Stimulated activated CD4-positive, alpha-beta T cell treated with anti-CD3 and anti-CD28 coated beads, Interleukin-12 subunit alpha, Interleukin-12 subunit beta, amount 100 ng/mL, for 24 hours (primary cell): ENCODE measurements around the gene RSPH6A.
"Not testable (repeated sequence)": the region's sequence is repeated elsewhere in the genome, so short reads cannot be mapped to it uniquely, and the experiment has no call there.

Source experiments
- DNase-seq, 2 experiments: peaks; one replicate each; pipeline ENCODE4 v3.0.0-alpha.2; 2020; ENCODE audit warnings: low read depth in 2 of 2

Gene RSPH6A

GRCh38 chr19:45804140-45804958, 10.8 kb downstream of the RSPH6A start:
- no peak for DNase-seq

DNA sequence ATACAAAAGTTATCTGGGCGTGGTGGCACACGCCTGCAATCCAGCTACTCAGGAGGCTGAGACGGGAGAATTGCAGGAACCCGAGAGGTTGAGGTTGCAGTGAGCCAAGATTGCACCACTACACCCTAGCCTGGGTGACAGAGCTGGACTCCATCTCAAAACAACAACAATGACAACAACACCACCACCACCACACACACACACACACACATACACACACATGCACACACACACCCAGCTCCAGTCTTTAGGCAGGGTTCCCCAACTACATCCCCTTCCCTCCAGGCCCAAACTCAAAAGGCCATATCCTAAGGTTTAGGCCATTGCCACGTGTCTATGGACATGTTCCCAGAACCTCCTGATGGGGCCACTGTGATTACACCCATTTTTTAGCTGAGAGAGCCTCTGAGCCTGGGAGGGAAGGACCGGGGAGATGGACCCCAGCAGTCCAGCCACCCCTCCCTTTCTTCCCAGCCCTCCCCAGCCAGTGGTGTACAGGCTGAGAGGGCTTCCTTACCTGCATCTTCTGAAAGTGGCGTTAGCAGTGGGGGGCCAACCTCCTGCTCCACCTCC, 13.4 kb downstream of the RSPH6A start:
- no peak for DNase-seq

GRCh38 chr19:45800070-45800553, 15.0 kb downstream of the RSPH6A start:
- no peak for DNase-seq

- not testable (repeated sequence) for DNase-seq
These were observed 15.6 kb downstream of the RSPH6A start for GRCh38 chr19:45799541-45799940.

DNA sequence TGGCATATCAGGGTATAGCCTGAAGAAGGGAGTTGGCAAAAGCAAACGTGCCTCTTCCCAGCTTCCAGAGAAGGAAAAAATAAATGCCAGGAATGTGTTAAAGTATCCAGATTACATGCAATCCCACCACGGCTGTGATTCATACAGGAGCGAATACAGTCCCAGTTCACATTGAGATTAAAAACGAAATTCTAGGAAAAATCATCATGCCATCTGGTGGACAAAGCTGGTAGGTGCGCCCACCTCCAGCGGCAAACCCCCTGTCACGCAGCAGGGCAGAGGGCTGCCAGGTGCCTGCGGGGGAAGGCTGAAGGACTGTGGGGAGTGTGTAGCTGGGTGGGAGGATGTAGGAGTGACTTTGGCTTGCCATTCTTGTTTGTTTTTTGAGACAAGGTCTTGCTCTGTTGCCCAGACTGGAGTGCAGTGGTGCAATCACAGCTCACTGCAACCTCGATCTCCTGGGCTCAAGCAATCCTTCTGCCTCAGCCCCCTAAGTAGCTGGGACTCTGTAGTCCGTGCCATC, 16.1 kb downstream of the RSPH6A start:
- DNase-seq, result peak; percentile 33 to 55

DNA sequence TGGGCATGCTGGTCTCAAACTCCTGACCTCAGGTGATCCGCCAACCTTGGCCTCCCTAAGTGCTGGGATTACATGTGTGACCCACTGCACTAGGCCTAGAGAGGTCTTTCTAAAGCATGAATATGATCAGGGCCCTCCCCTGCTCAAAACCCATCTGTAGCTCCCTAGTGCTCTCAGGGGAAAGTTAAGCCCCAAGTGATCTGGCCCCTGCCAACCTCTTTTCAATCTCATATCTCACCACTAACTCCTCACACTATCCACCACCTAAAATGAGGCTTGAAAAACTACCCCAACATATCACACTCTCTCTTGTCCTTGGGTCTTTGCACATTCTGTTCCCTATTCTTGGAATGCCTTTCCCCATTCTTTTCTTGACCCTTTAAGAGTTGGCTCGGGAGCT, 20.5 kb downstream of the RSPH6A start:
- no peak for DNase-seq

DNA sequence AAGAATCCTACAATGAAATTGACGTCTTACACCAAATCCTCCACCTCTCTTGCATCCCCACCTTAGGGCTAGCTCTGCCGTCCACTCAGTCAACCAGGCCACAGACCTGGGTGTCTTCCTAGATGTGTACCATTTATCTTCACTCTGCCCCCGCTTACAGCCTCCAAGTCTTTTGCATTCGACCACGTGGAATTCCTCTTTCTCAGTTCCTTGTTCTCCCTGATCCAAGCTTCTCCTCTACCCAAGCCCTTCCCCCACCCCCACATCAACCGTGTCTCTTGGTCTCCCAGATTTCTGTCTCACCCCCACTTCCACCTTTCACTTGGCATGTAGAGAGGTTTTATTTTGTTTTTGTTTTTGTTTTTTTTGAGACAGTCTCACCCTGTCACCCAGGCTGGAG, 21.2 kb downstream of the RSPH6A start:
- no peak for DNase-seq

DNA sequence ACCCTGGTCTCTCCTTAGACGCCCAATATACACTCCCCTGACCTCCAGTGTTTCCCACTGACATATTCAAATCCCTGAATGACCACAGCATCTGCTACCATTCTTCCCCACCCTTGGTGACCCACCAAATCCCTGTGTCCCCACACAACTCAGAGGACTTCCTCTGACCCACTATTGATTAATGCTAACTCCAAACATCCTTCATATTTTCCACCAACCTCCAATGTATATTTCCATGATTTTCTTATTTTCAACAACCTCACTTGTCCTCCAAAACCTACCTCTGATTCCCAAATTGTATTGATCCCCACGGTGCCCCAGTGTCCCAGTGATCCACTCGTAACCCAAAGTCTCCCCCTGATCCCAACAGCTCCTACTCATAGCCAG, 21.9 kb downstream of the RSPH6A start:
- DNase-seq, result no peak

DNA sequence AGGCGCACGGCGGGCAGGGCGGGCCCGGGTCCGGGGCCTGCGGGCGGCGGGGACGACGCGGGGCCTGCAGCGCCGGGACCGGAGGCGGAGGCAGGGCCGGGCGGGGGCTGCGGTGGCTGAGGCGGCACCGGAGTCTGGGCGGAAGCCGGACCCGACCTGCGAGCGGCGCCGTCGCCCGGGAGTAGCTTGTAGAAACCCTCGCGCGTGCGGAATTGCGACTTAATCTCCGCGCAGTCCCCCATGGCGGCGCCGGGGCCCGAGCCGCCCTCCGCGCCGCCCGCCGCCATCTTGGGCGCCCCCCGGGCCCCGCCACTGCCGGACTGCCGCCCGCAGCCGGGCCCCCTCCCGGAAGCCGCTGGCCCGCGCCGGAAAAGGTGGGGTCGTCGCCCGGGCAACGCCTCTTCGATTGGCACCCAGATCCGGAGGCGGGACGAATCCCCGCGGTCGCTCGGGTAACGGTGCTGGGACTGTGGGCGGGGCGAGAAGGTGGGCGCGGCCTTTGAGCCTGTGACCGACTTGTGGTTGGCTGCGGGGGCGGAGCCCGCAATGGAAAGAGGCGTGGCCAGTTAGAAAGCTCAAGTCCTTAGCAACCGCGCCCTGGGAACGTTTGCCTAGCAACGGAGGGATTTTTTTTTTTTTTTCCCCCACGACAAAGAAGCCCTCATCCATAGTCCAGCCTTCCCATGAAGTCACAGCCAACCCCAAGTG, 22.5 kb downstream of the RSPH6A start, which contains the start of gene DMWD:
TSS of gene DMWD (minus strand) at position 376 of the 708 bp plus-strand sequence. CDS start at position 287, 89 bp downstream.
- DNase-seq, result peak; percentile 99 to 100

- DNase-seq, result no peak
These were observed 23.2 kb downstream of the RSPH6A start for GRCh38 chr19:45791744-45792469.

- DNase-seq, result no peak
These were observed 24.2 kb downstream of the RSPH6A start for GRCh38 chr19:45790942-45791341.

- DNase-seq, result no peak
These were observed 25.9 kb downstream of the RSPH6A start for GRCh38 chr19:45789035-45789786.

GRCh38 chr19:45786533-45786894, 28.6 kb downstream of the RSPH6A start:
- DNase-seq, result no peak

- no peak for DNase-seq
These were observed 29.2 kb downstream of the RSPH6A start for GRCh38 chr19:45785781-45786532.

DNA sequence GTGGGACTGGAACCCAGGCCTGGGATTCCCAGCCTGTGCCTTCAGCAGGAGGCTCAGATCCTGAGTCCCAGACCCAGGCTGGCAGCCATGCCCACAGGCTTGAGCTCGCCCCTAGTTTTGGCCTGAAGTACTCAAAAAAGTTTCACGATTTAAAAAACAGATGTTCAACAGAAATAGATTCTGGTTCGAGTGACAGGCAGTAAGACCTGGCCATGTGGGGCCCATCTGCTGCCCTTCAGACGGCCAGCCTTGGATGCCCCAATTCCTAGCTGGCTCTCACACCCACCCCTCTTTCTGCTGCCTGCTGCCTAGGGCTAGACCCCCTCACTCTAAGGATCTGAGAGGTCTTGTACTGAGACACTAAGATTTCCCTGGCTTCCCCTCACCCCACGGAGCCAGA, 30.0 kb downstream of the RSPH6A start:
- DNase-seq, result no peak

- no peak for DNase-seq
These were observed 31.0 kb downstream of the RSPH6A start for GRCh38 chr19:45784096-45784495.

DNA sequence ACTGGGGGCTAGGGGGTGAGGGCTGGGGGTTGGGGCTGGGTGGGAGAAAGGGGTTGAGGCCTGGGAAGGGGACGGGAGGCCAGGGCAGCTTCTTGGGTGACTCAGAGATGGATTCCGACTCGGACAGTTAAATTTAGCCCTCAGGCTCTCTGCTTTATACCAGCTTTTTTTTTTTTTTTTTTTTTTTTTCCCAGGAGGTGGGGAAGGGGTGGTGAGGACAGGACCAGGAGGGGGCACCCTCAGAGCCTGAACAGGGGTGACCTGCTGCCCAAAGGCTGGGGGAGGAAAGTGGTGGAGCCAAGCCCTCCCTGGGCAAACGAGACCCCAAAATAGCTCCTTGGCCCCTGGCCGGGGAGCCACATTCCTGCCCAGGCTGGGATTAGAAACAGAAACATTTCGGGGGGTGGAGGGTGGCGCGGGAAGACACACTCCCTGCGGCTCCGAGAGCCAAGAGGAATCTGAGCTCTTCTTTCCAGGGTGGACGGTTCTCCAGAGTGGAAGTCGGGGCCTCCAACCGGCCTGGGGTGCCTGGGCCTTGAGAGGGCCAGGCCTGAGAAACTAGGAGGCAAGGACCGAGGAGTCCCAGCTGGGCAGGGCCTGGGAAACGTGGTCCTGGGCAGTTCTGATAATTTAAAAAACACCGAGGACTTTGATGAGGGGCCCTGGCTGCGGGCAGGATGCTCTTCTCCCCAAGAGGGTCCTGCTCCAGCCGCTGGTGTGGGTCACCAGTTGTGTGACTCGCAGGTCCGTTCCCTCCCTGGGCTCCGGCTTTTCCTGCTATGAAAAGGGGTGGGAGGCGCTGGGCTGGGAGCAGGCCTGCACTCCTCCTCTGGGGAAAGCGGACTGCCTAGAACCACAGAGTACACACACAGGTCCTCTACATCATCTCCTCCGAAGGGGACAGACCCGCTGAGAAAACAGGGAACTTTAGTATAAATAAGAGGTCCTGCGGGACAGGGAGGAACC, 32.0 kb downstream of the RSPH6A start:
- DNase-seq, result no peak

DNA sequence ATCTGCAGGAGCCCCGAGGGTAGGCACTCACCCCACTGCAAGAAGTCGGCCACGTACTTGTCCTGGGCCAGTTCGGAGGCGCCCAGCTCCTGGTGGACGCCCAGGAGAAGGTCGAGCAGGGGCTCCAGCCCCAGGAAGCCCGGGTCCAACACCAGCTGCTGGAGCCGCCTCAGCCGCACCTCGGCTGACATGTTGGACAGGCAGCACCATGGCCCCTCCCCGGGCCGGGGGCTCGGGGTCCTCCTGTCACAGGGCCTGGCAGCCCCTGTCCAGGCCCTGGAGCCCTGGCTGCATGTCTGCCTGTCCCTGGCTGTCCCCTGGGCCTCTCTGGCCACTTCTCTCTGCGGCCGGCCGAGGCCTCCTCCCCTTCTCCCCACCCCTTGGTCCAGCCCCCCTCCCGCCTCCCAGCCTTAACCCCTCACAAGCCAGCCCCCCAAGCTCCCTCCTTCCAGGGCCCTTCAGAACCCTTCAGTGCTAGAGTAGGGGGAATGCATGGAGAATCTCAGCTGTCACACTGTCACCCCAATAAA, 32.9 kb downstream of the RSPH6A start, which contains the start of gene DMPK:
TSS of gene DMPK (minus strand) at position 329 of the 530 bp plus-strand sequence. CDS start at position 191, 138 bp downstream.
- DNase-seq, result no peak
